ENCODE results near the gene KLF2. TPM values are rescaled to one million over a fixed set of nuclear protein-coding genes. Genes with fewer than 3 reads are reported as not detected.

Gene KLF2
- total RNA-seq, 1 experiment from 2014 or later = 6.6 TPM

- peaks cover 33% of the 10 kb centered on the region for H3K4me1 ChIP-seq (ENCODE audit: insufficient read depth, low read length)
- no peak overlapping the region for H3K27ac ChIP-seq (ENCODE audit: low read length)
- BruUV-seq (replicated peaks) = no TSS peak
- no peak overlapping the region for H2AFZ ChIP-seq (ENCODE audit: low read length)
- no peak for TF ChIP-seq EZH2 (IDR thresholded peaks at IDR 0.05; ENCODE audit: low read length, unreplicated experiment)
- no peak for TF ChIP-seq EZH2phosphoT487 (IDR thresholded peaks at IDR 0.05; ENCODE audit: borderline replicate concordance, low read length)
- TF ChIP-seq CTCF (conservative IDR thresholded peaks at IDR 0.05; ENCODE audit: low read depth, low read length) = no peak
- no peaks in the 10 kb centered on the region for H3K27me3 ChIP-seq (ENCODE audit: low read length)
- H3K9me3 ChIP-seq (ENCODE audit: low read length) = no peaks in the 10 kb centered on the region
- DNase-seq (no peak), ATAC-seq (no peak)
- no peaks in the 10 kb centered on the region for H3K79me2 ChIP-seq (ENCODE audit: low read length)
- no peak overlapping the region for H3K4me3 ChIP-seq (ENCODE audit: low read length)
- no peaks in the 10 kb centered on the region for H3K9me2 ChIP-seq (replicated peaks; ENCODE audit: low read length)
- H3F3A ChIP-seq (ENCODE audit: low read length, unreplicated experiment) = no peaks in the 10 kb centered on the region
- ChIA-PET POLR2A (ENCODE audit: unreplicated experiment) (no interaction called here), CTCF (no interaction called here)
- H3K4me2 ChIP-seq (ENCODE audit: low read length) = no peak overlapping the region
- intact Hi-C loops (cut with micrococcal nuclease) = no loop called here
- no peaks in the 10 kb centered on the region for H4K20me1 ChIP-seq (ENCODE audit: low read length)
- no peaks in the 10 kb centered on the region for H3K36me3 ChIP-seq (ENCODE audit: low read depth, low read length)
- H3K9ac ChIP-seq (ENCODE audit: low read length) = no peak overlapping the region
Measured at GRCh38 chr19:16295057-16295456, 29.6 kb upstream of the KLF2 start.

- Histone ChIP-seq H3F3A (ENCODE audit: low read length, unreplicated experiment) (no peaks in the 10 kb centered on the region), H4K20me1 (ENCODE audit: low read length) (no peaks in the 10 kb centered on the region), H3K27ac (ENCODE audit: low read length) (peak overlapping the region; percentile 32; the same call in 1 of the 2 replicates), H3K27me3 (ENCODE audit: low read length) (no peaks in the 10 kb centered on the region), H3K4me1 (ENCODE audit: insufficient read depth, low read length) (peaks cover 35% of the 10 kb centered on the region), H3K9me3 (ENCODE audit: low read length) (no peaks in the 10 kb centered on the region), H3K9ac (ENCODE audit: low read length) (no peak overlapping the region), H3K9me2 (replicated peaks; ENCODE audit: low read length) (no peaks in the 10 kb centered on the region), H3K36me3 (ENCODE audit: low read depth, low read length) (no peaks in the 10 kb centered on the region), H3K4me3 (ENCODE audit: low read length) (no peak overlapping the region), H2AFZ (ENCODE audit: low read length) (no peak overlapping the region), H3K79me2 (ENCODE audit: low read length) (no peaks in the 10 kb centered on the region), H3K4me2 (ENCODE audit: low read length) (peak overlapping the region; percentile 42; the same call in 1 of the 2 replicates)
- ChIA-PET POLR2A (ENCODE audit: unreplicated experiment) (no interaction called here), CTCF (no interaction called here)
- DNase-seq (peak; percentile 67), ATAC-seq (peak; percentile 42)
- no peak for TF ChIP-seq EZH2phosphoT487 (IDR thresholded peaks at IDR 0.05; ENCODE audit: borderline replicate concordance, low read length)
- TF ChIP-seq CTCF (conservative IDR thresholded peaks at IDR 0.05; ENCODE audit: low read depth, low read length) = no peak
- TF ChIP-seq EZH2 (IDR thresholded peaks at IDR 0.05; ENCODE audit: low read length, unreplicated experiment) = no peak
- intact Hi-C loops (cut with micrococcal nuclease) = no loop called here
- no TSS peak for BruUV-seq (replicated peaks)
Measured at GRCh38 chr19:16296713-16297112, 27.9 kb upstream of the KLF2 start.

- Histone ChIP-seq H3K9me3 (ENCODE audit: low read length) (no peaks in the 10 kb centered on the region), H3K4me3 (ENCODE audit: low read length) (no peak overlapping the region), H3K4me1 (ENCODE audit: insufficient read depth, low read length) (peaks cover 42% of the 10 kb centered on the region), H3K79me2 (ENCODE audit: low read length) (no peaks in the 10 kb centered on the region), H3K4me2 (ENCODE audit: low read length) (no peak overlapping the region), H3K9ac (ENCODE audit: low read length) (no peak overlapping the region), H4K20me1 (ENCODE audit: low read length) (no peaks in the 10 kb centered on the region), H3K27me3 (ENCODE audit: low read length) (no peaks in the 10 kb centered on the region), H3F3A (ENCODE audit: low read length, unreplicated experiment) (no peaks in the 10 kb centered on the region), H3K9me2 (replicated peaks; ENCODE audit: low read length) (no peaks in the 10 kb centered on the region), H3K27ac (ENCODE audit: low read length) (no peak overlapping the region), H3K36me3 (ENCODE audit: low read depth, low read length) (no peaks in the 10 kb centered on the region), H2AFZ (ENCODE audit: low read length) (no peak overlapping the region)
- no TSS peak for BruUV-seq (replicated peaks)
- TF ChIP-seq CTCF (conservative IDR thresholded peaks at IDR 0.05; ENCODE audit: low read depth, low read length) (no peak), EZH2phosphoT487 (IDR thresholded peaks at IDR 0.05; ENCODE audit: borderline replicate concordance, low read length) (no peak), EZH2 (IDR thresholded peaks at IDR 0.05; ENCODE audit: low read length, unreplicated experiment) (no peak)
- ChIA-PET POLR2A (ENCODE audit: unreplicated experiment) (interaction anchor here (0.7 kb wide), 1 partner anchor 13 kb away, joined by 3 read pairs; no protein-coding TSS in a partner anchor), CTCF (no interaction called here)
- ATAC-seq = no peak
- peak; percentile 12 for DNase-seq
- intact Hi-C loops (cut with micrococcal nuclease) = no loop called here
Measured at GRCh38 chr19:16297575-16298178, 26.9 kb upstream of the KLF2 start.

Data from PC-3 (cell line).